ENCODE data around the gene ARL5B.

The ARL5B gene

GRCh38 chr10:18658271-18659124 lies 733 bp upstream of the ARL5B start:
- DNase-seq (ENCODE audit: low read depth), result no peak

- DNase-seq (ENCODE audit: low read depth), result no peak
Observed at GRCh38 chr10:18659819-18660535, 746 bp downstream of the ARL5B start.

GRCh38 chr10:18660816-18661431 lies 1.7 kb downstream of the ARL5B start:
- DNase-seq (ENCODE audit: low read depth), result no peak

GRCh38 chr10:18664841-18665478 lies 5.7 kb downstream of the ARL5B start:
- no peak for DNase-seq (ENCODE audit: low read depth)

- no peak for DNase-seq (ENCODE audit: low read depth)
Observed at GRCh38 chr10:18665815-18666558, 6.8 kb downstream of the ARL5B start.

- no peak for DNase-seq (ENCODE audit: low read depth)
Observed at GRCh38 chr10:18666810-18667209, 7.6 kb downstream of the ARL5B start.

- no peak for DNase-seq (ENCODE audit: low read depth)
Observed at GRCh38 chr10:18668026-18668425, 8.8 kb downstream of the ARL5B start.

- no peak for DNase-seq (ENCODE audit: low read depth)
Observed at GRCh38 chr10:18675086-18675801, 16.0 kb downstream of the ARL5B start.

- no peak for DNase-seq (ENCODE audit: low read depth)
Observed at GRCh38 chr10:18680754-18681153, 21.5 kb downstream of the ARL5B start.

- no peak for DNase-seq (ENCODE audit: low read depth)
Observed at GRCh38 chr10:18681366-18681765, 22.1 kb downstream of the ARL5B start.

GRCh38 chr10:18681971-18682411 lies 22.8 kb downstream of the ARL5B start:
- no peak for DNase-seq (ENCODE audit: low read depth)

GRCh38 chr10:18683427-18683826 lies 24.2 kb downstream of the ARL5B start:
- no peak for DNase-seq (ENCODE audit: low read depth)

- DNase-seq (ENCODE audit: low read depth), result no peak
Observed at GRCh38 chr10:18684416-18684815, 25.2 kb downstream of the ARL5B start.

- DNase-seq (ENCODE audit: low read depth), result no peak
Observed at GRCh38 chr10:18684953-18685352, 25.7 kb downstream of the ARL5B start.

- DNase-seq (ENCODE audit: low read depth), result no peak
Observed at GRCh38 chr10:18685555-18685954, 26.3 kb downstream of the ARL5B start.

GRCh38 chr10:18687195-18687594 lies 28.0 kb downstream of the ARL5B start:
- DNase-seq (ENCODE audit: low read depth), result no peak

- DNase-seq (ENCODE audit: low read depth), result no peak
Observed at GRCh38 chr10:18687706-18688105, 28.5 kb downstream of the ARL5B start.

GRCh38 chr10:18689498-18689897 lies 30.3 kb downstream of the ARL5B start:
- no peak for DNase-seq (ENCODE audit: low read depth)

GRCh38 chr10:18690541-18690940 lies 31.3 kb downstream of the ARL5B start:
- no peak for DNase-seq (ENCODE audit: low read depth)

GRCh38 chr10:18699849-18700840 lies 40.9 kb downstream of the ARL5B start:
- no peak for DNase-seq (ENCODE audit: low read depth)

Measured in activated T-helper 9 cell treated with anti-CD3 and anti-CD28 coated beads, Interleukin-2, amount 50 U/mL, for 16 hours (primary cell).